ENCODE data around the gene CAPRIN1.

Gene CAPRIN1

GRCh38 chr11:34146866-34147265 is 95.3 kb downstream of the CAPRIN1 start:
- DNase-seq: no peak

- no peak for DNase-seq
Measured at GRCh38 chr11:34147581-34147980, 96.0 kb downstream of the CAPRIN1 start.

GRCh38 chr11:34148504-34149165 is 97.1 kb downstream of the CAPRIN1 start:
- DNase-seq: no peak

- DNase-seq: no peak
Measured at GRCh38 chr11:34149274-34149673, 97.7 kb downstream of the CAPRIN1 start.

- DNase-seq: no peak
Measured at GRCh38 chr11:34149786-34150185, 98.3 kb downstream of the CAPRIN1 start.

- DNase-seq: no peak
Measured at GRCh38 chr11:34150494-34151151, 99.1 kb downstream of the CAPRIN1 start.

Measured in NCI-H2029 treated with DMSO at 0.1 percent for 48 hours (cell line).